GM11168 (cell line): Measurements from ENCODE around the gene SPP2.

ENCODE experiments used
- in situ Hi-C: fragments of 300-500 bp; cut with MboI; formaldehyde crosslinking; loops from one replicate; pipeline ENCODE4 v1.12.0; 2022; ENCODE audit warnings: low sequenced_read_pairs; ENCODE audit not compliant: unreplicated experiment

SPP2 gene, protein sequence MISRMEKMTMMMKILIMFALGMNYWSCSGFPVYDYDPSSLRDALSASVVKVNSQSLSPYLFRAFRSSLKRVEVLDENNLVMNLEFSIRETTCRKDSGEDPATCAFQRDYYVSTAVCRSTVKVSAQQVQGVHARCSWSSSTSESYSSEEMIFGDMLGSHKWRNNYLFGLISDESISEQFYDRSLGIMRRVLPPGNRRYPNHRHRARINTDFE

DNA sequence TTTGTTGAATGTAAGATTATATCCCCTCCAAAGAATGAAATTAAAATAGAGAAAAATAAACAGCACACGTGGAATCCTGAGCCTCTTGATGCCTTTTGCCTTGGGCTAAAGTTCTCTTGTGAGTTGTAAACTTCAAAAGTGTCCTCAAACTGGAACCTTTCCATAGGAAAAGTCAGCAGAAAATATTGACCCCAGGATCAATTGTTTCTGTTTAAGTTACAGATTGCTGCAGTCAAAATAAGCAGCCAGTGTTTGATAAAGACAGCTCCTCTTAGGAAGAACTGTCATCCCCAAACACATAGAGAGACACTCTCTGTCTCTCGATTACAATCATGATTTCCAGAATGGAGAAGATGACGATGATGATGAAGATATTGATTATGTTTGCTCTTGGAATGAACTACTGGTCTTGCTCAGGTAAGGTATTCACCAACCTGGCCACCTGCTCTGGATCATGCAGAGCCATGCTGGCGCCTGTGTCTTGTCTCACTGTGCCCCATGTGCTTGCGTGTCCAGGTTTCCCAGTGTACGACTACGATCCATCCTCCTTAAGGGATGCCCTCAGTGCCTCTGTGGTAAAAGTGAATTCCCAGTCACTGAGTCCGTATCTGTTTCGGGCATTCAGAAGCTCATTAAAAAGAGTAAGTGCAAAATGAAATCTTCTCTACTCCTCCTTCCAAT, at the start of gene SPP2:
SPP2 (plus strand) TSS at position 248 of the 681 bp plus-strand sequence; CDS start at position 333, 85 bp downstream.
- in situ Hi-C loops, result no loop called here

DNA sequence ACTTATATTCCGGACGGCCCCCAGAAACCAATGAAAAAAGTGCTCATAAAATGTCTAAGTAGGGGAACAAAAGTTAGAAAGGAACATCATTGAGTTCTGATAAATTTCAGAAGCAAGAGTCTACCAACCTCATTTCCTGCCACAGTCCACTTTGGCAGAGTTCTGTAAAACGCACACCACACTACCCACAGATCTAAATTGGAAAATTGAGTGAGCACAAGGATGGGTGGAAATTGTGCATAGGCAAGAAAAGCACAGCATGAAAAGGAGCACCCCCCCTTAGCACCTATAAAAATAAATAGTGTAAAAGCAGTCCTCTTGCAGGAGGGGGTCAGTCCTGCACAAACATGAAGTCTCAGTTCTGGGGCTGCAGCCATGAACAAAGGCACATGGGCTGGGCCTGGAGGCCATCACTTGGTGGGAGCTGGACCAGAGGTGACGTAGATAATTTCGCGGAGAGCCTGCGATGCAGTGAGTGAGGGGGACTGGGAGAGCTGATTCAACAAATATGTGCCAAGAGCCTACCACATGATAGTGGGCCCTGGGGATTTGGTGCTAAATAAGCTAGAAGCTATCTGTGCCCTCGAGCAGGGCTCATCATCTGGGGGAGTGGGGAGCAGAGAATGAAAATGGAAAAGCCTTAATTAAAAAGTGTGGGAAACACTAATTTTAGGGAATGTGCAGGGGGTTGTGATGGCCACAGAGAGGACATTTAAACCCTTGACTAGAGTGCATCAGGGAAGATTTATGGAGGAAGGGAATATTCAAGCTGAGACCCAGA, 48.9 kb upstream of the SPP2 start:
- in situ Hi-C loops, result no loop called here

DNA sequence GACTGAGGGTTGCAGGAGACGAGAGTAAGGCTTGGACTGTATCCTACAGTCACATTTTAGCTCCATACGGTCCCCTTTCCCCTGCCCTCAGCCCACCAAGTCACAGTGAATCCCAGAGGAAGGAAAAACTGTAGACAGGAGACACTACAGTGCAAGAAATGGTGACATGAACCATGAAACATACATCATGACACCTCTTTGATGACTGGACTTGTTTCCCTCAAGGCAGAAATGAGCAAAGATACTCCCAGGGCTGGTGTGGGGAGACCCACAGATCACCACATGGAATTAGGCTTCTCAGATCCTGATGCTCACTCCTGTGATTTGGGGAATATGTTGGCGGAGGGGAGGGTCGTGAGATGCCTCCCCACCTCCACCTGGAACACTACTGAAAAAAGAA, 48.2 kb upstream of the SPP2 start:
- in situ Hi-C loops, result no loop called here

DNA sequence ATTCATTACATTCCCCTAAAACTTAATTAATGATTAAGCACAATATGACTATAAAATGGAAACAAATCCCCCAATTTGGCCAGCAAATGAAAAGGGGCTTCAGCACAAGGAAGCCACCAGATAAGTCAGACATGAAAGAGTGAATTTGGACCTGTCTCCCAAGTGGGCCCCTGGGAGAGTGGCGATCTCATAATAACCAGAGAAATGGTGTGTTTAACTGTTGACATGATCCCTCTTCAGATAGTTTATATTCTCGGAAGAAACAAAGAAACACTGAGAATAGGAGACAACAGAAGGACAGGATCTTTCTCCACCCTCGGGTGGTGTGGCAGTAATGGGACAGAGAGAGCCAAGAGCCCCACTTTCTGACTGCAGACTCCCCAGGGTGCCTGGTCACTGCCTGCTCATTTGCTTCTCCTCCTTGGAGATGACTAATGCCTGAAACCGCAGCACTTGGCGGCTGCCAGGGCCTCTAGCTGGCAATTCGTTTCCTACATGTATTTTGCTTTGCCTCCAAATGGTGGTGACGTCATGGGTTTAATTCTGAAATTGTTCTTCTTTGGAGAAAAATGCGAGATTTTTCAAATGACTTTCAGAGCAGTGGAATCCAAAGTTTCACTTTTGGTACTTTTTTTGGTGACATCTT, 46.4 kb upstream of the SPP2 start:
- in situ Hi-C loops, result no loop called here

DNA sequence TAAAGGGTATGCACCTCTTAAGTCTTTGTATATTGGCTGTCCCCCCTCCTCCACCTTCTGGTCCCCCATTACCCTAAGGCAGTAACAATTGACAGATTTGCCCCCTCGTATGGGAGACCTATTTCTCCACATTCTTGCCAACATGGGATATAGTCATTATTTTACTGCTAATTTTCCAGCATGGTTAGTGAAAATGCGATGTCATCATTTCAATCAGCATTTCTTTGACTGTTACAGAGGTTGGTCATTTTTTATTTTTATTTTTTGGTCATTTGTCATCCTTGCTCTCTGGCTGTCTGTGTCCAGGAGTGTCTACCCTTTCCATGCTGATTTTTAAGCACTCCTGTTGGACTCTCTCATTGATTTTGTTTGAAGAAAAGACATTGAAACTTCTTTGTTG, 45.4 kb upstream of the SPP2 start:
- in situ Hi-C loops, result no loop called here

DNA sequence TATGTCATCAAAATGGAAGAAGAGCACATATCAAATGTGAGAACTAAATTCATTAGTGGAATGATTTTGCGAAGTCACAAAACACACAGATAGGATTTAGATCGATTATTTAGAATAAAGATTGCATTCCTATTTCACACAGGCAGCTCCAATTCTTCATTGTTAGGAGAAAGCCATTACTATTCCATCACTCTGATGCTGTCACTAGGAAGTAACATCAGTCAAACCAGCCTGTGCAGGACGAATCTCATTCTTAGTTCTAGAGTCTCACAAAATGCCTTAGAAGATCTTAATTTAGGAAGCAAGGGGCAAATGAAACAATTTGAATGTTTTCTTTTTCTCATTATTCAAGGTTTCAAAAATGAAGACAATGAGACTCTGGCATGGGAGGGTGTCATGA, 44.0 kb upstream of the SPP2 start:
- in situ Hi-C loops, result no loop called here

DNA sequence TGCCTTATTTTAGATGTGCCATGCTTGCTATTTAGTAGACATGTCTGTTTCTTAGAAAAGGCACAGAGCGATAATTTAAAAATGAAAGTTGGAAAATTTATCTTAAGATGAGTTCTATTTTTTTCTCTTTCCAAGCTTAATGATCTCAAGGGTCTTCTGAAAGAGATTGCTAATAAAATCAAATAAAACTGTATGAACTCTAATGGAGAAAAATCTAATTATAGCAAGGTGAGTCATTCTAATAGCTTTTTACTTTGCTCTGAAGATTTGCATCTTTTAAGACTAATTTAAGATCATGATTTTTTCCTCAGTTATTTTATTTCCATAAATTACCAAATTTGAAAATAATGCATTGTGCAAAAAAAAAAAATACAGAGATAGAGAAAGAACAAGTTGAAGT, 36.1 kb upstream of the SPP2 start:
- in situ Hi-C loops, result no loop called here

DNA sequence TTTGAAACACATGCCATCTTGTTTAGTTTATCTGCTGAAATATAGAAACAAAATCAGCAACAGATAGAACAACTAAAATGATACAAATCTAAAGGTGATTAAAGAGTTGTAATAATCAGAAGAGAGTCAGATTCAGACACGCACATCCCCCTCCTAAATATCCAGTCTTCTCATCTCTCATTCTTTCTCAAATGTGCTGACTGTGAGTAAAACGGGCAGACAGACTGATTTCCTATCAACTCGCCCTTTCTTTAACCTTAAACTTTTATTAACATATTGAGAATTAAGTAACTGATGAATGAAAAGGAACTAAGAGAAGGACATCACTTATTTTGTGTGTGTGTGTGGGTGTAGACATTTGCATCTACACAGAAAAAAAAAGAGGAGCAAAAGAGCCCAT, 34.6 kb upstream of the SPP2 start:
- in situ Hi-C loops, result no loop called here

DNA sequence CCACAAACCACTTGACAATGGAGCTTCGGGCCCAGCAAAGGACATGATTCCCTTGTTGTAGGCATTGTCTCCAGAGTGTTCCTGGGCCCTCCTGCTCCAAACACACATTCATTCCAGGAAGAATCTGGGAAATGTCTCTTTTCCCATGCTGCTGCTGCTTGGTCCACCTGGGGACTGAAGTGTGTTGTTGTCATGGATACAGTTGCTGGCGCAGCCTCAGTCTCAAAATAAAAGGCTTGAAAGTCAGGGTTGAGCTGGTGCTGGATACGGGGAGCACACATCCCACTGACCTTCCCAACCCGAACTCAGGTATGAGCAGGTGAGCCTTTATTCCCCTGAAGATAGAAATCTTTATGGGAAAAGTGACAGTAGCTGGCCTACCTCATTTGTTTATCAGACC, 30.6 kb upstream of the SPP2 start:
- in situ Hi-C loops, result no loop called here

DNA sequence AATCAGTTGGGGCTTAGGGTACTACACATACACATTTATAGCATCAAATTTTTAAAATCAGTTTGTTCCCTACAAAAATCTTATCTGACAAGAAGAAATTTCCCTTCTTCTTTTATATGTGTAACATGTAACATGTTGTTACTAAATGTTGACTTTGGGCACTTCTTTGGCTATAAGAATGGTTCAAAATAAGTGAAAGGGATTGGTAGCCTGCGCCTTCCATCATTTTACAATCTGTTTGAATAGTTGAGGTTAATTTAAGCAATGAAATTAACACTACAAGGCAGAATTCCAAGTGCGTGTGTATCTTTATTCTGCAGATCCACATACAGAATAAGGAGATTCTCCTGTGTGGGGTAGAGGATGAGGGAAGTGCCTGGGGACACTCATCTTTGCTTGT, 30.2 kb upstream of the SPP2 start:
- in situ Hi-C loops, result no loop called here

DNA sequence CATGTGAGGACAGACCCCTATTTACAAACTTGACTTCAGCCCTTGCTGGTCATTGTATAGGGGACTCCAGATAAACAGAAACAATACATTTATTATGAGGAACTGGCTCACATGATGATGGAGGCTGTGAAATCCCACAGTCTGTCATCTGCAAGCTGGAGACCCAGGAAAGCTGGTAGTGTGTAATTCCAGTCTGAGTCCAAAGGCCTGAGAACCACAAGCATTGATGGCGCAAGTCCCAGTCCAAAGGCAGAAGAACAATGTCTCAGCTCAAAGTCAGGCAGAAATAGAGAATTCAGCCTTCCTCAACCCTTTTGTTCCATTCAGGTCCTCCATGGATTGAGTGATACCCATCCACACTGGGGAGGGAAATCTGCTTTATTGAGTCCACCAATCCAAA, 28.1 kb upstream of the SPP2 start:
- in situ Hi-C loops, result no loop called here

DNA sequence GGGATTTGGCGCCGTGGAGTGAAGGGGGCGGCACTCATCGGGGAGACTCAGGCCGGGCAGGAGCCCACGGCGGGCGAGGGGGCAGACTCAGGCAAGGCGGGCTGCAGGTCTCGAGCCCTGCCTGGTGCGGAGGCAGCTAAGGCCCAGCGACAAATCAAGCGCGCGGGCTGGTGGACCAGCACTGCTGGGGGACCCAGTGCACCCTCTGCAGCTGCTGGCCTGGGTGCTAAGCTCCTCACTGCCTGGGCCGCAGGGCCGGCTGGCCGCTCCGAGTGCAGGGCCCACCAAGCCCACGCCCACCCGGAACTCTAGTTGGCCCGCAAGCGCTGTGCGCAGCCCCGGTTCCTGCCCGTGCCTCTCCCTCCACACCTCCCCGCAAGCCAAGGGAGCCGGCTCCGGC, 26.2 kb upstream of the SPP2 start:
- in situ Hi-C loops, result no loop called here

DNA sequence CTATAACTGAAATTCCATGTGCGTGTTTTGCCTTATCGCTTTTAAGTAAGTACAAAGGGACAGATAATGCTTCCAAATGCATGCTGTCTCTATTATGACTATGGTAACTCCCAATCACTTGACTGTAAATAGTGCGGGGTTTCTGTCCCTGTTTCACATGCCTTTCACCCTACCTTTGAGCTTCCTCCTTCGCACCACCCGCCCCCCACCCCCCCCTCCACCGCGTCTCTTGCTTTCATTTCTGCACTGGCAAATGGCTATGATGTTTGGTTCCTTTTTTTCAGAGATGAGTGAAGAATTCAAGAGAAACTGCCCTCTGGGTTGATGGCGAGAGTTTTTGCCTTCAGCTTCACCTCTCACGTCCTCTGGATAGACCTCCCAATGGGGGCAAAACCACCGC, 25.0 kb upstream of the SPP2 start:
- in situ Hi-C loops, result no loop called here

DNA sequence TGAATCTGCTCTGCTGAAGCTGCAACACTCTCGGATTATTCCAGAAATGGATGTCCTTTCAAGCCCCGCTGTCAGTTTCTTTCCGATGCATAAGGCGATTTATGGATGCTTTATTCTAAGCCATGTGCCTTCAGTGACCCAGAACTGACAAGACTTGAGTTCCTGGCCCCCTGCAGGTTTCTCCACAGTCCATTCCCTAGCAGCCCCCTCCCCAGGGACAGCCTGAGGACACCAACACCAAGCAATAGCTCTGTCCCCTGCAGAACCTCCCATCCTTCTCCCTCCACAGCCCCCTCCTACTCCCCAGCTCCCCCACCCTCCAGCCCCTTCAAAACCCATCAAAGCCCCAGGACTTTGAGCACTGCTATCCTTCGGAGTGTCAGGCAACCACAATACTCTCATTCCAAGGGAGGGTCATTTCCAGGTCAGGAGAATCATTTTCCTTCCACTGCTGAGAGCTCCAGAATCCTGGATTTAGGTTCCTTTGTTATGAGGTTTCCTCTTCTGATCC, 24.6 kb upstream of the SPP2 start:
- in situ Hi-C loops, result no loop called here

DNA sequence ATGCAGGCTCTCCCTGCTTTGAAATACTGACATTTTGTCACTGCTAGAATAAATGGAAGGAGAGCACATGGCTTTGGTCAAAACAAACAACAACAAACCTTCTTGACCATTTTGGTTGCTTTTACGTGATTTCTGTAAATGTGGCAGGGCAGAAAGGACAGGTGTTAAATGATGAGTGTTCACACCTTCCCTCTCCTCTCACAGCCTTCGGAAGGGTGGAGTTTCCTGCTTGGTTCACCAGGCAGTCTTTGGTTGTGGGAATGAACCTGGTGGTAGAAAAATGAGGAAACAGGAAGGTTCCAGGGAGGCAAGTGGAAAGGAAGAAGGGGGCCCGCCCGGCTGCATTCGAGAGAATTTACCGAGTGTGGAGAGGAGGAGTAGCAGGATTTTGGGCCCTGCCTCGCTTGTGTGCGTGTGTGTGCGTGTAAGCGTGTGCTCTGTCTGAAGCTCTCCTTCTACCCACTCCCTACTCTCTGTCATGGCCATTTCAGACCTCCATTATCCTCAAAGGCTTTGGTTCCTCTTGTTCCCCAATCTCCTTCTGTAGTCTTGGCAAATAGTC, 23.7 kb upstream of the SPP2 start:
- in situ Hi-C loops, result no loop called here

DNA sequence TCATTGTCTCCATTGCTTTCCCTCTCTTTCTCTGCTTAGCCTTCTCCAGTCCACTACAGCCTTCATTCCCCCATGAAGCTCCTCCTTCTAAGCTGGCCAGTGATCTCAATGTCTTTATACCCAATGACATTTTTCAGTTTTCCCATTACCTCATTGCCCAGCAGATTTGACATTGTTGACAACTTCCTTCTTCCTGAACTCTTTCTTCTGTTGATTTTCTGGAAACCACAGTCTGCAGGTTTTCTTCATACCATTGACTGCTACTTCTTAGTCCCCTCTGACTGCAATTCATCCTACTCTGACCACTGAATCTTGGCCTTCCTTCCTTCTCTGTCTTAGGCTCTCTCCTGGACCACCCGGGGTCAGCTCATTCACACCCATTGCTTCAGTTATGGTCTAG, 22.9 kb upstream of the SPP2 start:
- in situ Hi-C loops, result no loop called here

DNA sequence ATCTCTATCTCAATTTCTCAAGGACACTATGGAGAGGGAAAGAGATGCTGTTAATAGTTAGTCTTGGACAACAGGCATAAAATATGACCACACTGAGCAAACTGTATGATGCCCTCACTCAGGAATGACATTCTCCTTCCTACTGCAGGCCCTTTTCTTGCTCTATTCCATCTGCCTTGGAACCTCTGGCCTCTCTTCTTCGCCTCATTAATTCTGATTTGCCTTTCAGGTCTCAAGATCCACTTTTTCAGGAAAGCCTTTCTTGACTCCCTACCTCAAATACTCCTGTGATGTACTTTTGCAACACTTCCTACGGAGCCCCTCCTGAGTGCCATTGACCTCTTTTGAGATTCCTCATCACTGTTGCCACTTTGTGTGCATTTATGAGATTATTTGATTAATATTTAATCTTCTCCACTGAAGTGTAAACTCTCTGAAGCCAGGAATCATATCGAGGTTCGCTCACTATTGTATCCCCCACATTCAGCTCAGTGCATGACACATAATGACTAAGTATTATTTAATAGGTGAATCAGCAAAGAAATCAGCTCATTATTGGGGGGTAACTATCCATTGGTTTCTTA, 21.3 kb upstream of the SPP2 start:
- in situ Hi-C loops, result no loop called here

DNA sequence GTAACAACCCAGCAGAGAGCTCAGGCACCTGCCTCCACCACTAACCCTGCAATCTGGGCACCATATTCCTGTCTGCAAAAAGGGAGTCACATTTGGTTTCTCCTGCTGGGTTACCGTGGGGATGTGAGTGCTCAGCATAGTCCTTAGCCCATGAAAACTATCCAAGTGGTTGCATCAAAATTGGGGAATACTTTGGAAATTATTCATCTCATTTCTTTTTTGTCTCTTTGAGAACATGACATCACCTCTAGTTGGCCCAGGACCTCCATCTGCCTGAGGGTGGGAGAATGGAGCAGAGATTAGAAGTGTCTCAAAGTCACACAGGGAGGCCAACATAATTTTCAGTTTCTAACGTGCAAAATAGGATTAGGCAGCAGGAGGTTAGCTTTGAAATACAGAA, 19.3 kb upstream of the SPP2 start:
- in situ Hi-C loops, result no loop called here

DNA sequence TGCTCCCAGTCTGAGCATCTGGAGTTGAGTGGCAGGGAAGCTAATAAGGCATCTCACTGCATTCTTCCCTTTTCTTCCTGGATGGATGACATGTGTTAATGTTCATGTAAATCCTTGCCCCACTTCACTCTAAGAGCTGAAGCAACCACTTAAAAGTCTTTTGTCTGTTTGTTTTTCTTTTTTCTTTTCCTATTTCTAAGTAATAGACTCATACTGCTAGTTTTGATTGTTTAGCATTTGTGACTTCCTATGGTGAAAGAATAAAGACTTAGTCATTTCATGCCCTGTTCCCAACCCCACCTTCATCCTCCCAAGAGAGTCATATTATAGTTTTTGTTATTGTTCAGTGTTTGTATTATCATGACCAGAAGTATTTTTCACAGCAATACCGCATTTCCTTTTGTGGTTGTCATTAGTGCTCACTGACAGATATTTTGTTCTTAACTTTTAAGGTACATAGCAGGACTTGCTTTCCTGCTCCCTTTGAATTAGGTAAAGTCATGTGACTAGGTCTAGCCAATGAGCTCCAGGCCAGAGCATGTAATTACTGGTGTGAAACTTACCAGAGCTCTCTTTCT, 18.1 kb upstream of the SPP2 start:
- in situ Hi-C loops, result no loop called here

DNA sequence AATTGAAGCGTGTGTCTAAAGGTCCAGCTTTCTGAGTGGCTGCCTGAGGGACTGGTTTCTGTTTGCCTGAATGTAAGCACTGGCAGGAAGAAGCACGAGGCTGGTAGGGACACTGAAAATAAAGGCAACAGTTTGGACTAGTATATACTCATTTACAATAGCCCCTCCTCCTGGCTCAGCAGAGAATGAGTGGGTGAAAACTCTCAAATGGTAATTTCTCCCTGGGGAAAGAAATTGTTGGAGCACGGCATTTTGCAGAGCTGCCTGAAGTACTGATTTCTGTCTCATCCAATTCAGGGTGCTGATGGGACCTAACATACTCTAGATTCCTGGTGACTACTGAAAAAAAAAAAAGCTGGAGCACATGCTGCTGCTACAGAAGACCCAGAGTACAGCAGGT, 17.3 kb upstream of the SPP2 start:
- in situ Hi-C loops, result no loop called here
